Osteoblast (primary cell): Measurements from ENCODE around the gene PHKA2. TPM values are rescaled to one million over a fixed set of nuclear protein-coding genes. Genes with fewer than 3 reads are reported as not detected.
A peak's percentile ranks its signal among the peaks of the same experiment; 100 is the strongest.

ENCODE experiments used
- DNase-seq: peaks from one replicate; pipeline ENCODE4 v3.0.0; 2011; ENCODE audit warnings: low spot score, mixed read lengths; ENCODE audit not compliant: insufficient read length; ENCODE audit errors: missing footprints
- H2AFZ ChIP-seq: 2 replicates; pipeline ENCODE4 v1.6.0; 2011; ENCODE audit warnings: mild to moderate bottlenecking, low read length
- H3K27ac ChIP-seq: 2 replicates; pipeline ENCODE4 v1.5.1; 2011; ENCODE audit warnings: mild to moderate bottlenecking, low read depth, low read length, moderate library complexity
- H3K27me3 ChIP-seq: 2 replicates; pipeline ENCODE4 v1.6.0; 2012; ENCODE audit warnings: mild to moderate bottlenecking, control low read depth, inconsistent platforms, low read length, moderate library complexity; ENCODE audit not compliant: insufficient read depth
- H3K36me3 ChIP-seq: 2 replicates; pipeline ENCODE4 v1.5.1; 2011; ENCODE audit warnings: mild to moderate bottlenecking, low read length, control low read depth, moderate library complexity; ENCODE audit not compliant: insufficient read depth
- H3K4me1 ChIP-seq: 2 replicates; pipeline ENCODE4 v1.5.1; 2011; ENCODE audit warnings: mild to moderate bottlenecking, low read length, control low read depth, moderate library complexity; ENCODE audit not compliant: insufficient read depth
- H3K4me2 ChIP-seq: 2 replicates; pipeline ENCODE4 v1.6.0; 2011; ENCODE audit warnings: mild to moderate bottlenecking, low read length; ENCODE audit not compliant: insufficient read depth
- H3K4me3 ChIP-seq: fragments of 200-600 bp; sonication (generic); 3 replicates; pipeline ENCODE4 v1.5.1; 2012; ENCODE audit warnings: mild to moderate bottlenecking, low read length, inconsistent platforms; ENCODE audit not compliant: insufficient read depth
- H3K79me2 ChIP-seq: 2 replicates; pipeline ENCODE4 v1.6.0; 2012; ENCODE audit warnings: mild to moderate bottlenecking, low read length, control low read depth, inconsistent platforms; ENCODE audit not compliant: insufficient read depth
- H3K9me3 ChIP-seq: 2 replicates; pipeline ENCODE4 v1.5.1; 2011; ENCODE audit warnings: low read depth, low read length, control low read depth
- H4K20me1 ChIP-seq: 2 replicates; pipeline ENCODE4 v1.6.0; 2012; ENCODE audit warnings: mild to moderate bottlenecking, low read length, control low read depth; ENCODE audit not compliant: insufficient read depth
- total RNA-seq: library from RNA; depleted of rRNA; stranded (reverse); fragments of >200 nt; gene quantifications from 2 replicates; pipeline ENCODE4 v1.2.3, GENCODE V29; 2012
- TF ChIP-seq, protein P1 (sequence below): IDR thresholded peaks from 2 replicates; pipeline ENCODE4 v1.5.1; 2011; ENCODE audit warnings: mild to moderate bottlenecking, low read depth, low read length, moderate library complexity; ENCODE audit errors: extremely low read depth

The PHKA2 gene
- total RNA-seq, 1 donor, result 13.8 TPM

DNA sequence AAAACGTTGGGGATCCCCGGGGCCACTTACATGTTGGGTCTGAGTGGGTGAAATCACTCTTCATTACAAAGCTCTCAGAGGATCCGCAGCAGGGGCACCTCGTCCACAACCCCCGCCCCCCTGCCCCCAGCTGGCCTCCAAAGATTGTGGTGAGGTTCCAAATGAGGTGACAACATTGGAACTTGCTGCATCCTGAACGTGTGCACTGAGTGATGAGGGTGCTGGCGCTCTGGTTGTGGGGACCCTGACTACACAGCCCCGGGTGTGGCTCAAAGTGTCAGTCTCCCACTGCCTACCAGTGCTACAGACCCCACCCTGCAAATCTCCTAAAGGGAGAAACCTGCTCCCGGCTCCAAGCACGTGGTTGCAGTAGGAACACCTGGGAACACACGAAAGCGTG lies 111.9 kb downstream of the PHKA2 start:
- no peaks in the 10 kb centered on the region for H3K4me1 ChIP-seq

DNA sequence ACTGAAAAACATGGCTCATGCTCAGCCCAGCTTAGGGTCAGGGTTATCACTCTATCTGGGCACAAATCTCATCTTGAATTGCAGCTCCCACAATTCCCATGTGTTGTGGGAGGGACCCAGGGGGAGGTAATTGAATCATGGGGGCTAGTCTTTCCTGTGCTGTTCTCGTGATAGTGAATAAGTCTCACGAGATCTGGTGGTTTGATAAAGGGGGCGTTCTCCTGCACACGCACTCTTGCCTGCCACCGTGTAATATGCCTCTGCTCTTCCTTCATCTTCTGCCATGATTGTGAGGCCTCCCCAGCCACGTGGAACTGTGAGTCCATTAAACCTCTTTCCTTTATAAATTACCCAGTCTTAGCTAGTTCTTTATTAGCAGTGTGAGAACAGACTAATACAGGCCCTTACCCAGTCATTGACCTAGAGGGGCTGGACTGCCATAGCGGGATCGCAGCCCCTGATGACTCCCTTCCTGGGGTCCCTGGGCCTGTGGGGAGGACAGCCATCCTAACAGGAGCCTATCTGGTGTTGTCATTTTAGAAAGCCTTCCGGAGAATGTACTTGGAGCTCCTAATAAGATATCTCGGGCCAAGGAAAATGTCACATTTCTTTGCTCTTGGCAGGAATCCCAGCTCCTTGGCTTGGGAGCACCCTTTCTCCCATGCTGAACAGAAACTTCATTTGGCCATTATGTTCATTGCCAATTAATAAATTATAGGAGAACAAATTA lies 112.6 kb downstream of the PHKA2 start:
- no peaks in the 10 kb centered on the region for H3K4me1 ChIP-seq
- no peaks in the 10 kb centered on the region for H3K79me2 ChIP-seq
- no peaks in the 10 kb centered on the region for H4K20me1 ChIP-seq
- H2AFZ ChIP-seq, result no peak overlapping the region
- H3K27ac ChIP-seq, result no peak overlapping the region
- H3K4me2 ChIP-seq, result no peak overlapping the region
- no peaks in the 10 kb centered on the region for H3K27me3 ChIP-seq
- no peaks in the 10 kb centered on the region for H3K9me3 ChIP-seq
- no peaks in the 10 kb centered on the region for H3K36me3 ChIP-seq
- TF ChIP-seq, protein P1, sequence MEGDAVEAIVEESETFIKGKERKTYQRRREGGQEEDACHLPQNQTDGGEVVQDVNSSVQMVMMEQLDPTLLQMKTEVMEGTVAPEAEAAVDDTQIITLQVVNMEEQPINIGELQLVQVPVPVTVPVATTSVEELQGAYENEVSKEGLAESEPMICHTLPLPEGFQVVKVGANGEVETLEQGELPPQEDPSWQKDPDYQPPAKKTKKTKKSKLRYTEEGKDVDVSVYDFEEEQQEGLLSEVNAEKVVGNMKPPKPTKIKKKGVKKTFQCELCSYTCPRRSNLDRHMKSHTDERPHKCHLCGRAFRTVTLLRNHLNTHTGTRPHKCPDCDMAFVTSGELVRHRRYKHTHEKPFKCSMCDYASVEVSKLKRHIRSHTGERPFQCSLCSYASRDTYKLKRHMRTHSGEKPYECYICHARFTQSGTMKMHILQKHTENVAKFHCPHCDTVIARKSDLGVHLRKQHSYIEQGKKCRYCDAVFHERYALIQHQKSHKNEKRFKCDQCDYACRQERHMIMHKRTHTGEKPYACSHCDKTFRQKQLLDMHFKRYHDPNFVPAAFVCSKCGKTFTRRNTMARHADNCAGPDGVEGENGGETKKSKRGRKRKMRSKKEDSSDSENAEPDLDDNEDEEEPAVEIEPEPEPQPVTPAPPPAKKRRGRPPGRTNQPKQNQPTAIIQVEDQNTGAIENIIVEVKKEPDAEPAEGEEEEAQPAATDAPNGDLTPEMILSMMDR, result no peak
- peak; percentile 68 for DNase-seq
- H3K4me3 ChIP-seq, result no peak overlapping the region

More for the DNA sequence above, 111.9 kb downstream of the PHKA2 start:
- Histone ChIP-seq H3K9me3 (no peaks in the 10 kb centered on the region), H3K27ac (no peak overlapping the region), H4K20me1 (no peaks in the 10 kb centered on the region), H3K4me3 (no peak overlapping the region), H3K27me3 (no peaks in the 10 kb centered on the region), H3K79me2 (no peaks in the 10 kb centered on the region), H3K36me3 (no peaks in the 10 kb centered on the region), H2AFZ (no peak overlapping the region), H3K4me2 (no peak overlapping the region)
- TF ChIP-seq, protein P1, result no peak
- no peak for DNase-seq

DNA sequence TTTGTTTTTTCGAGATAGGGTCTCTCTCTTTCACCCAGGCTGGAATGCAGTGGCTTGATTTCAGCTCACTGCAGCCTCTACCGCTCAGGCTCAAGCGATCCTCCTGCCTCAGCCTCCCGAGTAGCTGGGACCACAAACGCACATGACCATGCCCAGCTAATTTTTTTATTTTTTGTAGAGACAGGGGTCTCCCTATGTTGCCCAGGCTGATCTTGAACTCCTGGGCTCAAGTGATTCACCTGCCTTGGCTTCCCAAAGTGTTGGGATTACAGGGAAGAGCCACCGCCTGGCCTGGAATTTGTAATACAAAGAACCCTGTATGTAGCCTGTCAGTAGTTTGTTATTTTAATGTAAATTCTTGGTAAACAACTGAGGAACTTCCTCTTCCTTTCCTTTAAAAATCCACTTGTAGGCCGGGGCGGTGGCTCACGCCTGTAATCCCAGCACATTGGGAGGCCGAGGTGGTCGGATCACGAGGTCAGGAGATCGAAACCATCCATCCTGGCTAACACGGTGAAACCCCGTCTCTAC lies 119.5 kb downstream of the PHKA2 start:
- Histone ChIP-seq H3K4me1 (no peaks in the 10 kb centered on the region), H3K27me3 (no peaks in the 10 kb centered on the region), H3K79me2 (no peaks in the 10 kb centered on the region), H3K9me3 (no peaks in the 10 kb centered on the region), H2AFZ (no peak overlapping the region), H3K4me2 (no peak overlapping the region), H4K20me1 (no peaks in the 10 kb centered on the region), H3K4me3 (no peak overlapping the region), H3K27ac (no peak overlapping the region), H3K36me3 (no peaks in the 10 kb centered on the region)
- DNase-seq, result no peak
- TF ChIP-seq, protein P1, result no peak

DNA sequence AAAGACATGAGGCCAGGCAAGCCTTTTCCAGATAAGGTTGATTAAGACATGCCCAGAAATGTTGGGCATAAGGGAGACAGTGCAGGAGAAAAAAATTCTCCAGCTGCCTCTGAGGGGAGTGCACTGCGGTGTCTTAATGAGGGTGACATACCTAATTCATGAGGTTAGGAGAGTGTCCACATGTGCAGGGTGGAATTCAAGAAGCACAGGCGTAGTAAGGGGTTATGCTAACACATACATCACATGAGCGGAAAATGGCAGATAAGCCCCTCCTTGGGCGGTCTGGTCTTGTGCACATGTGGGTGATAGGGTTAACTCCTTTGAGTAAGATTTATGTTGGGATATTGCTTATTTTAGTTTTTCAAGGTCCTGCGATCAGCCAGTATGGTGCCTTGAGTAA lies 122.4 kb downstream of the PHKA2 start:
- no peak overlapping the region for H3K4me2 ChIP-seq
- H3K27me3 ChIP-seq, result no peaks in the 10 kb centered on the region
- H3K4me1 ChIP-seq, result no peaks in the 10 kb centered on the region
- no peaks in the 10 kb centered on the region for H3K36me3 ChIP-seq
- H3K9me3 ChIP-seq, result no peaks in the 10 kb centered on the region
- H3K4me3 ChIP-seq, result no peak overlapping the region
- no peaks in the 10 kb centered on the region for H4K20me1 ChIP-seq
- no peak for DNase-seq
- no peak overlapping the region for H2AFZ ChIP-seq
- TF ChIP-seq, protein P1, result no peak
- no peaks in the 10 kb centered on the region for H3K79me2 ChIP-seq
- H3K27ac ChIP-seq, result no peak overlapping the region
